Peyer's patch (tissue), 4 donors: ENCODE measurements around the gene ILF3. TPM values are rescaled to one million over a fixed set of nuclear protein-coding genes. Genes with fewer than 3 reads are reported as not detected.

ENCODE experiments used
- DNase-seq, 3 donors: peaks; one replicate each; pipeline ENCODE4 v3.0.0-alpha.2; 2017 to 2019
- H3K27ac ChIP-seq, 4 donors: fragments of 200-600 bp; sonication (generic); one replicate each; pipeline ENCODE4 v1.5.1; 2016 to 2019
- H3K27me3 ChIP-seq, 2 donors: fragments of 200-600 bp; sonication (generic); one replicate each; pipeline ENCODE4 v1.5.1; 2019
- H3K36me3 ChIP-seq, 3 donors: fragments of 200-600 bp; sonication (generic); one replicate each; pipeline ENCODE4 v1.5.1; 2016 to 2019
- H3K4me1 ChIP-seq, 4 donors: fragments of 200-600 bp; sonication (generic); one replicate each; pipeline ENCODE4 v1.5.1; 2016 to 2019
- H3K4me3 ChIP-seq, 4 donors: fragments of 200-600 bp; sonication (generic); 1 replicate in 3 of 4; 2 replicates in 1 of 4; pipeline ENCODE4 v1.5.1; 2016 to 2019; ENCODE audit warnings: mild to moderate bottlenecking in 1 of 4
- H3K9me3 ChIP-seq, 4 donors: fragments of 200-600 bp; sonication (generic); one replicate each; pipeline ENCODE4 v1.5.1; 2016 to 2019; ENCODE audit warnings: mild to moderate bottlenecking in 1 of 4
- CTCF ChIP-seq, 6 experiments: fragments of 450-650 bp in 4 of 6; fragments of 200-600 bp in 2 of 6; sonication (generic) in 1 of 6; IDR thresholded peaks; one replicate each; pipeline ENCODE4 v1.5.1; 2017 to 2019; ENCODE audit warnings: antibody characterized with exemption in 6 of 6, mild to moderate bottlenecking in 3 of 6, moderate library complexity in 1 of 6
- POLR2A ChIP-seq, 2 donors: fragments of 450-650 bp; IDR thresholded peaks; one replicate each; pipeline ENCODE4 v1.5.1; 2017; ENCODE audit warnings: antibody characterized with exemption in 2 of 2, mild to moderate bottlenecking in 2 of 2, moderate library complexity in 2 of 2
- small RNA-seq, 2 donors: library from RNA; depleted of rRNA; stranded (forward); fragments of <200 nt; gene quantifications; one replicate each; pipeline ENCODE3, GENCODE V24; 2016
- total RNA-seq, 4 donors: library from RNA; depleted of rRNA; stranded (reverse); fragments of >200 nt; gene quantifications; one replicate each; pipeline ENCODE4 v1.1.0, GENCODE V29; 2016

The ILF3 gene
- total RNA-seq, 4 donors from 2014 or later, result 73.4 to 227 (median 139) TPM

GRCh38 chr19:10735741-10736140 is 81.6 kb downstream of the ILF3 start:
- no peaks in the 10 kb centered on the region for H3K9me3 ChIP-seq
- peaks cover 4 to 61% (median 24%) of the 10 kb centered on the region in 4 donors for H3K4me1 ChIP-seq
- no peak overlapping the region for H3K4me3 ChIP-seq
- H3K36me3 ChIP-seq, result peaks cover 0 to 6% (median 0%) of the 10 kb centered on the region in 3 donors
- no peaks in the 10 kb centered on the region for H3K27me3 ChIP-seq
- peak overlapping the region in 1 of 4 donors; percentile 31 for H3K27ac ChIP-seq
- DNase-seq, result no peak
- no peak for TF ChIP-seq POLR2A (IDR thresholded peaks at IDR 0.05)
- TF ChIP-seq CTCF (IDR thresholded peaks at IDR 0.05), result no peak

- H3K4me3 ChIP-seq, result no peak overlapping the region
- peaks cover 0 to 6% (median 0%) of the 10 kb centered on the region in 3 donors for H3K36me3 ChIP-seq
- peak overlapping the region in 1 of 4 donors; percentile 82 for H3K27ac ChIP-seq
- no peaks in the 10 kb centered on the region for H3K9me3 ChIP-seq
- no peak for TF ChIP-seq POLR2A (IDR thresholded peaks at IDR 0.05)
- TF ChIP-seq CTCF (IDR thresholded peaks at IDR 0.05), result no peak
- DNase-seq, result no peak
- H3K4me1 ChIP-seq, result peaks cover 0 to 60% (median 22%) of the 10 kb centered on the region in 4 donors
- H3K27me3 ChIP-seq, result no peaks in the 10 kb centered on the region
Observed at GRCh38 chr19:10736189-10736588, 82.0 kb downstream of the ILF3 start.

GRCh38 chr19:10736916-10737551 is 82.9 kb downstream of the ILF3 start:
- Histone ChIP-seq H3K27ac (peak overlapping the region in 3 of 4 donors; percentile 43 to 95 (median 82)), H3K4me3 (no peak overlapping the region), H3K4me1 (peaks cover 0 to 60% (median 18%) of the 10 kb centered on the region in 4 donors), H3K9me3 (no peaks in the 10 kb centered on the region), H3K27me3 (no peaks in the 10 kb centered on the region), H3K36me3 (peaks cover 0 to 6% (median 0%) of the 10 kb centered on the region in 3 donors)
- TF ChIP-seq CTCF (IDR thresholded peaks at IDR 0.05) (no peak), POLR2A (IDR thresholded peaks at IDR 0.05) (no peak)
- no peak for DNase-seq

- no peaks in the 10 kb centered on the region for H3K27me3 ChIP-seq
- no peak for TF ChIP-seq CTCF (IDR thresholded peaks at IDR 0.05)
- no peak for TF ChIP-seq POLR2A (IDR thresholded peaks at IDR 0.05)
- H3K27ac ChIP-seq, result peak overlapping the region; percentile 43 to 95 (median 77)
- no peak for DNase-seq
- no peak overlapping the region for H3K4me3 ChIP-seq
- peaks cover 0 to 61% (median 16%) of the 10 kb centered on the region in 4 donors for H3K4me1 ChIP-seq
- peaks cover 0 to 6% (median 0%) of the 10 kb centered on the region in 3 donors for H3K36me3 ChIP-seq
- no peaks in the 10 kb centered on the region for H3K9me3 ChIP-seq
Observed at GRCh38 chr19:10737722-10738121, 83.6 kb downstream of the ILF3 start.

GRCh38 chr19:10740798-10741197 is 86.7 kb downstream of the ILF3 start:
- no peaks in the 10 kb centered on the region for H3K9me3 ChIP-seq
- no peak for DNase-seq
- no peaks in the 10 kb centered on the region for H3K27me3 ChIP-seq
- no peak for TF ChIP-seq CTCF (IDR thresholded peaks at IDR 0.05)
- peak in 1 of 2 donors; percentile 33 for TF ChIP-seq POLR2A (IDR thresholded peaks at IDR 0.05)
- H3K4me1 ChIP-seq, result peaks cover 0 to 79% (median 20%) of the 10 kb centered on the region in 4 donors
- peak overlapping the region in 3 of 4 donors; percentile 72 to 98 (median 95) for H3K27ac ChIP-seq
- H3K4me3 ChIP-seq, result no peak overlapping the region
- H3K36me3 ChIP-seq, result peaks cover 0 to under 1% (median 0%) of the 10 kb centered on the region in 3 donors

Small RNAs within 50 kb of the gene (small RNA-seq; reads per million reads assigned to genes)
- 0 reads per million in 2 donors for gene MIR638

Other genes with a start within 250 kb of the ILF3 start
- gene PDE4A, start 233.8 kb upstream of the ILF3 start, total RNA-seq, result 1 to 10 TPM; 3.3 to 7.2 (median 5.1) TPM
- 10 to 100 TPM; 44.2 to 53.6 (median 46.9) TPM for gene KEAP1, start 151.0 kb upstream of the ILF3 start, total RNA-seq
- gene S1PR5, start 136.9 kb upstream of the ILF3 start, total RNA-seq, result not detected
- 100 to 1,000 TPM in 3 of 4 donors, 10 to 100 TPM in 1; 36.3 to 169 (median 150) TPM for gene ATG4D, start 110.4 kb upstream of the ILF3 start, total RNA-seq
- gene KRI1, start 88.3 kb upstream of the ILF3 start, total RNA-seq, result 10 to 100 TPM; 16.3 to 97.4 (median 20.0) TPM
- 1 to 10 TPM; 3.3 to 7.7 (median 6.4) TPM for gene CDKN2D, start 85.4 kb upstream of the ILF3 start, total RNA-seq
- 100 to 1,000 TPM in 1 of 4 donors, 10 to 100 TPM in 3; 60.2 to 102 (median 82.5) TPM for gene AP1M2, start 67.0 kb upstream of the ILF3 start, total RNA-seq
- 10 to 100 TPM; 24.2 to 81.7 (median 57.6) TPM for gene SLC44A2, start 28.8 kb upstream of the ILF3 start, total RNA-seq
- gene QTRT1, start 47.1 kb downstream of the ILF3 start, total RNA-seq, result 10 to 100 TPM; 25.9 to 85.0 (median 38.3) TPM
- 100 to 1,000 TPM; 353 to 827 (median 464) TPM for gene DNM2, start 63.7 kb downstream of the ILF3 start, total RNA-seq
- gene TMED1, start 181.9 kb downstream of the ILF3 start, total RNA-seq, result 10 to 100 TPM; 11.6 to 18.4 (median 16.0) TPM
- 10 to 100 TPM in 1 of 4 donors, not detected in 3; 20.6 TPM for gene C19orf38, start 194.1 kb downstream of the ILF3 start, total RNA-seq
- 10 to 100 TPM; 23.8 to 40.6 (median 29.7) TPM for gene CARM1, start 217.2 kb downstream of the ILF3 start, total RNA-seq